Epithelial cell of prostate (primary cell): ENCODE measurements around the gene HRH1.
"Not testable (repeated sequence)": the region's sequence is repeated elsewhere in the genome, so short reads cannot be mapped to it uniquely, and the experiment has no call there.

ENCODE experiments used
- DNase-seq: peaks from one replicate; pipeline ENCODE4 v3.0.0-alpha.2; 2011; ENCODE audit warnings: low read depth, low spot score
- H3K27ac ChIP-seq: fragments of 450-650 bp; 2 replicates; pipeline ENCODE4 v1.5.1; 2017; ENCODE audit warnings: mild to moderate bottlenecking

The HRH1 gene

GRCh38 chr3:11168406-11168805 is 14.1 kb downstream of the HRH1 start:
- DNase-seq = no peak
- no peak overlapping the region for H3K27ac ChIP-seq

- DNase-seq = no peak
- H3K27ac ChIP-seq = no peak overlapping the region
Measured at GRCh38 chr3:11168881-11169805, 14.8 kb downstream of the HRH1 start.

- DNase-seq = no peak
- H3K27ac ChIP-seq = no peak overlapping the region
Measured at GRCh38 chr3:11170052-11170770, 15.9 kb downstream of the HRH1 start.

- no peak overlapping the region for H3K27ac ChIP-seq
- DNase-seq = no peak
Measured at GRCh38 chr3:11172096-11172690, 17.9 kb downstream of the HRH1 start.

GRCh38 chr3:11173828-11174465 is 19.7 kb downstream of the HRH1 start:
- no peak overlapping the region for H3K27ac ChIP-seq
- DNase-seq = no peak

- H3K27ac ChIP-seq = no peak overlapping the region
- no peak for DNase-seq
Measured at GRCh38 chr3:11178421-11178820, 24.1 kb downstream of the HRH1 start.

- DNase-seq, H3K27ac ChIP-seq: not testable (repeated sequence)
Measured at GRCh38 chr3:11184328-11184969, 30.2 kb downstream of the HRH1 start.

GRCh38 chr3:11185144-11185543 is 30.9 kb downstream of the HRH1 start:
- no peak for DNase-seq
- peak overlapping the region; percentile 85 for H3K27ac ChIP-seq

GRCh38 chr3:11185564-11186317 is 31.4 kb downstream of the HRH1 start:
- H3K27ac ChIP-seq = peak overlapping the region; percentile 85
- DNase-seq = peak; percentile 91

- H3K27ac ChIP-seq = peak overlapping the region; percentile 85
Measured at GRCh38 chr3:11186318-11186692, 32.0 kb downstream of the HRH1 start.

GRCh38 chr3:11186771-11187191 is 32.5 kb downstream of the HRH1 start:
- H3K27ac ChIP-seq = peak overlapping the region; percentile 85
- no peak for DNase-seq

More at GRCh38 chr3:11186318-11186692, 32.0 kb downstream of the HRH1 start:
- peak; percentile 18 for DNase-seq

- peak overlapping the region; percentile 85 for H3K27ac ChIP-seq
- no peak for DNase-seq
Measured at GRCh38 chr3:11187681-11188080, 33.4 kb downstream of the HRH1 start.

- H3K27ac ChIP-seq = peak overlapping the region; percentile 85
- no peak for DNase-seq
Measured at GRCh38 chr3:11188231-11188630, 33.9 kb downstream of the HRH1 start.

GRCh38 chr3:11195201-11195600 is 40.9 kb downstream of the HRH1 start:
- peak overlapping the region; percentile 95 for H3K27ac ChIP-seq
- no peak for DNase-seq

- DNase-seq = no peak
- H3K27ac ChIP-seq = peak overlapping the region; percentile 95
Measured at GRCh38 chr3:11195721-11196332, 41.5 kb downstream of the HRH1 start.

- no peak for DNase-seq
- H3K27ac ChIP-seq = peak overlapping the region; percentile 95
Measured at GRCh38 chr3:11197484-11197883, 43.2 kb downstream of the HRH1 start.

- no peak for DNase-seq
- peak overlapping the region; percentile 95 for H3K27ac ChIP-seq
Measured at GRCh38 chr3:11198070-11198469, 43.8 kb downstream of the HRH1 start.

GRCh38 chr3:11198495-11198894 is 44.2 kb downstream of the HRH1 start:
- H3K27ac ChIP-seq = peak overlapping the region; percentile 97
- no peak for DNase-seq
